ENCODE results near the gene SIK3. TPM values are rescaled to one million over a fixed set of nuclear protein-coding genes. Genes with fewer than 3 reads are reported as not detected.

SIK3 gene
- total RNA-seq, 4 donors from 2014 or later = 45.0 to 70.2 (median 48.8) TPM

GRCh38 chr11:117020869-117021564 lies 77.2 kb downstream of the SIK3 start:
- TF ChIP-seq EP300 (IDR thresholded peaks at IDR 0.05) (no peak), POLR2A (IDR thresholded peaks at IDR 0.05) (no peak), CTCF (IDR thresholded peaks at IDR 0.05) (no peak)
- no peaks in the 10 kb centered on the region for H3K36me3 ChIP-seq
- H3K4me3 ChIP-seq = no peak overlapping the region
- peaks cover 0 to 4% (median 0%) of the 10 kb centered on the region in 4 donors for H3K9me3 ChIP-seq
- H3K27me3 ChIP-seq = no peaks in the 10 kb centered on the region
- 70 to 75% methylated on average over 6 of the region's 6 CpGs for WGBS, 2 donors
- no peak for DNase-seq (ENCODE audit: low spot score in 2 of 2)
- peak overlapping the region in 3 of 4 donors; percentile 9 to 50 (median 23) for H3K27ac ChIP-seq
- peaks cover 0 to 55% (median 24%) of the 10 kb centered on the region in 4 donors for H3K4me1 ChIP-seq

- no peaks in the 10 kb centered on the region for H3K27me3 ChIP-seq
- TF ChIP-seq CTCF (IDR thresholded peaks at IDR 0.05) (no peak), EP300 (IDR thresholded peaks at IDR 0.05) (no peak), POLR2A (IDR thresholded peaks at IDR 0.05) (no peak)
- 91 to 95% methylated on average over 1 of the region's 1 CpG for WGBS, 2 donors
- H3K4me1 ChIP-seq = peaks cover 0 to 48% (median 21%) of the 10 kb centered on the region in 4 donors
- H3K4me3 ChIP-seq = no peak overlapping the region
- DNase-seq (ENCODE audit: low spot score in 2 of 2) = no peak
- no peaks in the 10 kb centered on the region for H3K36me3 ChIP-seq
- peaks cover 0 to 4% (median 0%) of the 10 kb centered on the region in 4 donors for H3K9me3 ChIP-seq
- peak overlapping the region in 1 of 4 donors; percentile 50 for H3K27ac ChIP-seq
Measured at GRCh38 chr11:117020287-117020686, 77.9 kb downstream of the SIK3 start.

- Histone ChIP-seq H3K36me3 (no peaks in the 10 kb centered on the region), H3K4me1 (peaks cover 0 to 44% (median 20%) of the 10 kb centered on the region in 4 donors), H3K4me3 (no peak overlapping the region), H3K27me3 (no peaks in the 10 kb centered on the region), H3K9me3 (peaks cover 0 to 4% (median 0%) of the 10 kb centered on the region in 4 donors), H3K27ac (peak overlapping the region in 1 of 4 donors; percentile 52)
- TF ChIP-seq CTCF (IDR thresholded peaks at IDR 0.05) (no peak), POLR2A (IDR thresholded peaks at IDR 0.05) (no peak), EP300 (IDR thresholded peaks at IDR 0.05) (no peak)
- 88 to 91% methylated on average over 7 of the region's 7 CpGs for WGBS, 2 donors
- no peak for DNase-seq (ENCODE audit: low spot score in 2 of 2)
Measured at GRCh38 chr11:117019871-117020270, 78.4 kb downstream of the SIK3 start.

- no peak for DNase-seq (ENCODE audit: low spot score in 2 of 2)
- no peak for TF ChIP-seq CTCF (IDR thresholded peaks at IDR 0.05)
- no peak for TF ChIP-seq POLR2A (IDR thresholded peaks at IDR 0.05)
- TF ChIP-seq EP300 (IDR thresholded peaks at IDR 0.05) = no peak
- Histone ChIP-seq H3K4me1 (peaks cover 0 to 26% (median 14%) of the 10 kb centered on the region in 4 donors), H3K9me3 (peaks cover 0 to 4% (median 0%) of the 10 kb centered on the region in 4 donors), H3K27ac (no peak overlapping the region), H3K4me3 (no peak overlapping the region), H3K27me3 (no peaks in the 10 kb centered on the region), H3K36me3 (no peaks in the 10 kb centered on the region)
- 88 to 89% methylated on average over 1 of the region's 1 CpG for WGBS, 2 donors
Measured at GRCh38 chr11:117017456-117017855, 80.8 kb downstream of the SIK3 start.

- DNase-seq (ENCODE audit: low spot score in 2 of 2) = no peak
- 93 to 96% methylated on average over 4 of the region's 4 CpGs for WGBS, 2 donors
- peaks cover 0 to 4% (median 0%) of the 10 kb centered on the region in 4 donors for H3K9me3 ChIP-seq
- H3K4me3 ChIP-seq = no peak overlapping the region
- H3K36me3 ChIP-seq = no peaks in the 10 kb centered on the region
- TF ChIP-seq EP300 (IDR thresholded peaks at IDR 0.05) = no peak
- TF ChIP-seq CTCF (IDR thresholded peaks at IDR 0.05) = no peak
- TF ChIP-seq POLR2A (IDR thresholded peaks at IDR 0.05) = no peak
- H3K27me3 ChIP-seq = no peaks in the 10 kb centered on the region
- H3K27ac ChIP-seq = no peak overlapping the region
- H3K4me1 ChIP-seq = peaks cover 0 to 25% (median 16%) of the 10 kb centered on the region in 4 donors
Measured at GRCh38 chr11:117016747-117017146, 81.5 kb downstream of the SIK3 start.
